Endodermal cell (in vitro differentiated cells): ENCODE results near the gene TFF1. TPM values are rescaled to one million over a fixed set of nuclear protein-coding genes. Genes with fewer than 3 reads are reported as not detected.

Experiments
- DNase-seq: peaks from one replicate; pipeline ENCODE4 v3.0.0-alpha.2; 2017
- H3K27ac ChIP-seq: 2 replicates; pipeline ENCODE4 v1.5.1; 2013; ENCODE audit warnings: mild to moderate bottlenecking, low read depth, low read length, moderate library complexity
- H3K27me3 ChIP-seq: 2 replicates; pipeline ENCODE4 v1.6.1; 2013; ENCODE audit warnings: mild to moderate bottlenecking, low read length, moderate library complexity; ENCODE audit not compliant: insufficient read depth, control insufficient read depth, poor library complexity, severe bottlenecking
- H3K36me3 ChIP-seq: 2 replicates; pipeline ENCODE4 v1.7.0; 2013; ENCODE audit warnings: mild to moderate bottlenecking, low read length, moderate library complexity; ENCODE audit not compliant: control insufficient read depth, insufficient read depth
- H3K4me1 ChIP-seq: one replicate; pipeline ENCODE4 v1.7.0; 2013; ENCODE audit warnings: low read length; ENCODE audit not compliant: control insufficient read depth, insufficient read depth
- H3K4me3 ChIP-seq: 2 replicates; pipeline ENCODE4 v1.5.1; 2013; ENCODE audit warnings: mild to moderate bottlenecking, low read length, moderate library complexity
- H3K9ac ChIP-seq: 2 replicates; pipeline ENCODE4 v1.6.1; 2013; ENCODE audit warnings: mild to moderate bottlenecking, low read length, moderate library complexity; ENCODE audit not compliant: poor library complexity, severe bottlenecking; ENCODE audit errors: extremely low read depth
- H3K9me3 ChIP-seq: 2 replicates; pipeline ENCODE4 v1.6.1; 2013; ENCODE audit warnings: mild to moderate bottlenecking, low read length, moderate library complexity; ENCODE audit not compliant: control insufficient read depth
- H3K27ac Mint-ChIP-seq: 2 replicates; pipeline ENCODE4 v1.8.0; 2020; ENCODE audit warnings: mixed read lengths
- H3K27me3 Mint-ChIP-seq: 2 replicates; pipeline ENCODE4 v1.8.0; 2021; ENCODE audit warnings: mild to moderate bottlenecking, mixed read lengths; ENCODE audit not compliant: insufficient read depth
- H3K36me3 Mint-ChIP-seq: 2 replicates; pipeline ENCODE4 v1.8.0; 2020; ENCODE audit warnings: low read depth, mixed read lengths
- H3K4me1 Mint-ChIP-seq: 2 replicates; pipeline ENCODE4 v1.8.0; 2020; ENCODE audit warnings: mixed read lengths
- H3K4me3 Mint-ChIP-seq: 2 replicates; pipeline ENCODE4 v1.8.0; 2020; ENCODE audit warnings: mild to moderate bottlenecking, moderate library complexity, mixed read lengths
- H3K9me3 Mint-ChIP-seq: 2 replicates; pipeline ENCODE4 v1.8.0; 2020; ENCODE audit warnings: mild to moderate bottlenecking, mixed read lengths
- CTCF ChIP-seq: fragments of 200-600 bp; sonication (generic); conservative IDR thresholded peaks from 2 replicates; pipeline ENCODE4 v1.5.0; 2021; ENCODE audit warnings: antibody characterized with exemption, mild to moderate bottlenecking
- WGBS, 2 experiments: methylation state at CpG; one replicate each; pipeline versions ENCODE4 v1.1.5 to v1.1.7; 2013; ENCODE audit warnings: missing lambda C conversion rate in 2 of 2, mixed read lengths in 1 of 2; ENCODE audit not compliant: insufficient coverage in 1 of 2, insufficient read length in 1 of 2; 5-methylcytosine and 5-hydroxymethylcytosine counted together
- total RNA-seq, 2 donors: library from RNA; stranded (reverse); fragmentation: NEBNext Ultra II Directional in 1 of 2; extraction: Animal tissue kit (Norgen Biotek cat#: 25700) in 1 of 2; gene quantifications; 2 replicates in 1 of 2; 3 replicates in 1 of 2; pipeline ENCODE4 v1.2.1, GENCODE V29; 2021

Gene TFF1
- total RNA-seq, 2 donors from 2014 or later = 1.6 to 3.7 TPM

- TF ChIP-seq CTCF = no peak
- Mint-ChIP-seq H3K4me1 (peaks cover 8% of the 10 kb centered on the region), H3K9me3 (peaks cover 2% of the 10 kb centered on the region), H3K4me3 (no peak overlapping the region), H3K36me3 (no peaks in the 10 kb centered on the region), H3K27me3 (no peaks in the 10 kb centered on the region), H3K27ac (no peak overlapping the region)
- no peak overlapping the region for H3K27ac ChIP-seq
- DNase-seq = peak; percentile 15
- H3K36me3 ChIP-seq = no peaks in the 10 kb centered on the region
- no peaks in the 10 kb centered on the region for H3K9me3 ChIP-seq
- WGBS, 2 experiments = 92 to 96% methylated on average over 3 to 4 of the region's 4 CpGs
- peaks cover 3% of the 10 kb centered on the region for H3K4me1 ChIP-seq
- no peak overlapping the region for H3K9ac ChIP-seq
- no peak overlapping the region for H3K4me3 ChIP-seq
- no peaks in the 10 kb centered on the region for H3K27me3 ChIP-seq
Measured at GRCh38 chr21:42321845-42322244, 44.5 kb downstream of the TFF1 start.

- H3K27ac ChIP-seq = no peak overlapping the region
- peaks cover 2% of the 10 kb centered on the region for H3K9me3 Mint-ChIP-seq
- no peaks in the 10 kb centered on the region for H3K27me3 Mint-ChIP-seq
- peaks cover 3% of the 10 kb centered on the region for H3K4me1 ChIP-seq
- no peaks in the 10 kb centered on the region for H3K36me3 Mint-ChIP-seq
- peaks cover 12% of the 10 kb centered on the region for H3K4me1 Mint-ChIP-seq
- H3K4me3 Mint-ChIP-seq = no peak overlapping the region
- no peaks in the 10 kb centered on the region for H3K36me3 ChIP-seq
- H3K27me3 ChIP-seq = no peaks in the 10 kb centered on the region
- WGBS, 2 experiments = 96 to 100% methylated on average over 5 to 10 of the region's 10 CpGs
- DNase-seq = peak; percentile 32
- H3K27ac Mint-ChIP-seq = no peak overlapping the region
- TF ChIP-seq CTCF = no peak
- no peaks in the 10 kb centered on the region for H3K9me3 ChIP-seq
- H3K9ac ChIP-seq = no peak overlapping the region
- H3K4me3 ChIP-seq = no peak overlapping the region
Measured at GRCh38 chr21:42321231-42321630, 45.1 kb downstream of the TFF1 start.

GRCh38 chr21:42320791-42321190 is 45.5 kb downstream of the TFF1 start:
- Histone ChIP-seq H3K27me3 (no peaks in the 10 kb centered on the region), H3K36me3 (no peaks in the 10 kb centered on the region), H3K27ac (no peak overlapping the region), H3K4me3 (no peak overlapping the region), H3K9me3 (no peaks in the 10 kb centered on the region), H3K4me1 (peaks cover 3% of the 10 kb centered on the region), H3K9ac (no peak overlapping the region)
- WGBS, 2 experiments = 89 to 95% methylated on average over 7 to 8 of the region's 8 CpGs
- Mint-ChIP-seq H3K36me3 (no peaks in the 10 kb centered on the region), H3K27ac (no peak overlapping the region), H3K4me3 (no peak overlapping the region), H3K4me1 (peaks cover 13% of the 10 kb centered on the region), H3K27me3 (no peaks in the 10 kb centered on the region), H3K9me3 (peaks cover 2% of the 10 kb centered on the region)
- no peak for TF ChIP-seq CTCF
- peak; percentile 11 for DNase-seq
